ENCODE results near the gene HMX2.

Gene HMX2

DNA sequence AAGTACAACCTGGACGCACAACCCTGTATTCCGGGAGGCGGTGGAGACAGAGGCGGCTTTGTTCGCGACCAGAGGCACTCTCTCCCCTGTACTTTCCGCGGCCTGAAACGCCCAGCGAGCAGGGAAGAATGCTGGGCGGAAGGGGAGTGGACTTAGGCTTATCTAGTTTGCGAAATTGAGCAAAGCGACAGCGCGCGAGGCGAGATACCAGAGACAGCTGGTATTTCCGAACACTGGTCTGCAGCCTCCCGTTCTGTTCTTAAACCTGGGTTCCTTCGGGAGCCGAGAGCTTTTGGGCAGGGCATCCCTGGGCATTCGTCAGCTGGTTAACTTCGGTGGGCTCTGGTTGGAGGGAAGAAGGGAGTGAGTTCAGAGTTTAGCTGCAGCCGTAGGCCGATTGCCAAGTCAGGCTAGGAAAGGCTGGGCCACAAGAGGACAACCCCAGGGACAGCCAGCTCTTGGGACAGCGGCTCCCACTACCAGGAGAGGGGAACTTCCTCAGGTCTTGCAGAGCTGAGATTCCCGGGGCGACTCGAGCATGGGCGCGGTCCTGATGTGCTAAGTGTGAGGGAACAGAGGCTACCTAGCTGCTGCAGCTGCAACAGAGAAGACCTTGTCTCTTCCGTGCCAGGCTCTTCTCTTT lies 8.3 kb upstream of the HMX2 start:
- DNase-seq (ENCODE audit: low spot score) = no peak

DNA sequence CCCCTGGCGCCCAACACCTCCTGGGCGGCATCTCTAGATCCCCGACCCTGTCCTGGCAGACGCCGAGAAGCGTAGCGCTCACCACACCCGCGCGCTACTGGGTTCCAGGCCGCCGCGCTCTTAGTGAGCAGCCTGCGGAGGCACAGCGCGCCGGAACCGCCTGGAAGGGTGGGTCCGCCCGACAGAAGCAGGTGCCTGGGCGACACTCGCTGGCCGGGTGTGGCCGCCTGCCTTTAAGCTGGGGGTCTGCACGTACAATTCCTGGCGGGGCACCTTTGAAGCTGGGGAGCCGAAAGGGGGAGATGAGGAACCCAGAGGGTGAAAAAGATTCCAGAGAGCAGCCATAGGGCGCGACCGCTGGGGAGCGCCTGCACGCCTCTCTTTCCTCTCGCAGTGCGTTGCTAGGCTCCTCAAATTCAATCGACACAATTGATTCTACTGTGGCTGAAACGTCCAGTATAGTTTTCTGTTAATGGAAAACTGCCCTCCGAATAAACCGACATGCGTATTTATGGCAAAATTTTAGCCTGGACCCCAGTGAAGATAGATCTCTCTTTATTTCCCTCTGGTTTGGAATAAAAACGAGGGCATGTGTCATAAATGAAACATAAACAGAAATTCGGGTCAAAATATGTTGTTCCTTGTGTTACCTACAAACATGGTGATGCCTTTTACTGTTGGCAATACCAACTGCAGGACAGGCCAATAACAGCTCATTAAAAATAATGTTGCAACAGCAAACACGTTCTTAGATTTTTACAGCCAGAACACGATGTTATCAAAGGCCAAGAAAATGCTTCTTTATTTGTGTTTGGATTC lies 7.6 kb upstream of the HMX2 start:
- no peak for DNase-seq (ENCODE audit: low spot score)

DNA sequence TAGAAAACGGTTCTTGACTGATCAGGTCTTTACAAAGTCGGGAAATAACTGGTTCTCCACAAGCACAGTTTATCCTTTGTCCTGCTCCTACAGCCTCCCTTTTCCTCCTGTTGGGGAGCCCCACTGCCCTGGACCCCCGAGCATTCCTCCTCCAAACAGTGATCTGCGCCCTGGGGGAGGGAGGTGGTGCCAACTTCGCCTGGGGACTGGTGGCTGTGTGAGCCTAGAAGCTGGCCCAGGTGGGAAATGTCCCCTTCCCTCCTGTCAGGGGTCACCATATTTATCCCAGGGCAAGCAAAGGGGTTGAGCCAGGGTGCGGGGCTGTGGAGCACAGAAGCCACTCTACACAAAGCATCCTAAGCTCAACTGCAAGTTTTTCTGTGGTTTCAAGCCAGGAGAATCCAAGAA lies 6.9 kb upstream of the HMX2 start:
- no peak for DNase-seq (ENCODE audit: low spot score)

DNA sequence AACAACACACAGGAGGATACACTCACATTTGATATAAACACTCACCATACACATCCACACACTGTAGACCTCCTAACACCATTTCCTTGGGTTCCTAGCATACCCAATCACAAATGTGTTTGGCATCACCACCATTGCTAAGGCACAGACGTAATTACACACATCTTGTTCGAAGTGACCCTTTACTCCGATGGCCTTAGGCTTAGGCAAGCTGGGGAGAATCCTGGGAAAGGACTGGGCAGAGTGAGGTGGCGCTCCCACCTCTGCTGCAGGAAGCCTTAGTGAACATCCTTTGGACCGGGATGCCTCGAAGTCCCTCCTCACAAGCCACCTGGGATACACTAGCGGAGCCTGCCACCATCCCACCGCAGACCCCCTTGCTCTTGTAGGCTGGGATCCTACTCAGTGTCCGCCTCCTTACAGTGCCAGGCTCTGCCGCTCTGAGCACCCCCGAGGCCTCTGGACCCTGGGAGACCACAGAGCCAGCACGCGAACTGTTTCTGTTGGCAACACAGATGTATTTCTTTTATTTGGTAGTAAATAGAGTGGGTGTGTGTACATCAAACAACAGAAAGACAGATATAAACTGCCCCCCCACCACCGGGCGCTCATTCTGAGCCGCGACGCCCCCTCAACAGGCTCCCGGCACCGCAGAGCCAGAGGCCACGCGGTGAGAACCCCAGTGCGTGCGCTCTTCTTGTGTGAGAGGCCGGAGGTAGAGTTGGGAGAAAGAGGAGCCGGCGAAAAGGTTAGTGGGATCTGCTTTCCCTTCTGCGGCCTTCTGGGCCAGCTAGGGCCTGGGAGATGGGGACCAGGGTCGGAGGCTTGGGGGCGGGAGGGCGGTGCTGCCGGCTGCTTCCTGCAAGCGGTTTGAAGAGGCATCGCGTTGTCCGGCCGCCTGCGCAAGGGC lies 5.9 kb upstream of the HMX2 start:
- no peak for DNase-seq (ENCODE audit: low spot score)

DNA sequence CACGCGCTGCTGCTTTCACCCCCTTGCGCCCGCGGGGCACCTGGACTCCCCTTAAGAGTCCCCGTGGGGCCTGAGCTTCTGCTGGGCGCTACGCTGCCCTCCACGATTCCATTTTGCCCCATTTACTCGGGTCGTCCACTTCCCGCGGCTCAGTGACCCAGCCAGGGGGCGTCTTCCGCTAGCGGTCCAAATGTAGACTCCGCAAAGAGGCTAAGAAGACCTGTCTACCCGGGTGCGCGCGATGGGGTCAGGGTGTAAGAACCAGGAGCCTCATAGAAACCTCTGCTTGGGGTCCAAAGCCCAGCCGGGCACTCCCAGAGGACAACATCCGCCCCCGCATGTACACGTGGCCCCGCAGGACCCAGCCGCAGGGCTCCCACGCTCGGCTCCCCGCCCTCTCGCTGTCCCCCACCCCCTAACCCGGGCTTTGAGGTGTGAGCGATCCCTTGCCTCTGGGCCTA lies 5.2 kb upstream of the HMX2 start:
- no peak for DNase-seq (ENCODE audit: low spot score)

DNA sequence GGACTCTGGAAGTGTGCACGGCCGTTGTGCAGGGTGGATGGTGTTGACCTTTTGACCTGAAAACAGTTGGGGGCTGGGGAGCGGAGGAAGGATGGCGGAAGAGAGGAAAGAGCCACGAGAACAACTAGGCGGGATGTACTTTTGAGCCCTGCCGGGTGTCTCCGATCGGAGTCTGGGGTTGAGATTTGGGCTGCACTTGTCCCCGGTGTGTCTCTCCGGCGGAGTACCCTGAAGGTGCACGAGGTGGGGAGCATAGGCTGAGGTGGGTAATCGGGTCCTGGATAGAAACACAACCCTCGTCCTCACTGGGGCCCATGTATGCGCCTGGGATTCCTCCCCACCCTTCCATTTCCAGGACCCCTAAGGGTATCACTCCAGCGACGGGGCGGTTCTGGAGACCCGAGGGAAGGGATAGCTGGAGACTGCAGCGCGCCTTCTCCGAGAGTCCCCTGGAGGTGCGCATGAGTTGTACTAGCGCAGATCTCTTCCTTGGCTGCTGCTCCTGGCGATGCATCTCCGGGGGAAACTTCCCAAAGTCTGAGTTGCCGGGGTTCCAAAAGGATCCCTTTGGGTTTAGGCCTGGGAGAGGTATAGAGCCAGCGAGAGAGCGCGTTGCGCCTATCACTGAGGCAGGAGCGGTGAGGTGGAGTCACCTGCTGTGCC lies 4.6 kb upstream of the HMX2 start:
- no peak for DNase-seq (ENCODE audit: low spot score)

DNA sequence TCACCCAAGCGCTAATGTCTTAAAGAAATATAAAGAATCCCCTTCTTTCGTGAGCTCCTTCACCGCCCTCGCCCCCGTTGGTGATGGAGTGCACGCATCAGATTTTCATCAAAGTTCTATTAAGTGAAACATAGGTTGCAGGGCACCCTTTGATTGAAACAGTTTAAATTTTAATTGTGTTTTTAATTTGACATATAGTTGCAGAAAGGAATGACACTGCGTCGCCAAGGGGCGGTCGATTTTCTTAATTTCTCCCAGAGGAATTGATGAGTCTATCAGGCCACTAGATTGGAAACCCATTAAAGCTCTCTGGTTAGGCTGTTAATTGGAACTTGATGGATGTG lies 4.1 kb upstream of the HMX2 start:
- DNase-seq (ENCODE audit: low spot score) = no peak

DNA sequence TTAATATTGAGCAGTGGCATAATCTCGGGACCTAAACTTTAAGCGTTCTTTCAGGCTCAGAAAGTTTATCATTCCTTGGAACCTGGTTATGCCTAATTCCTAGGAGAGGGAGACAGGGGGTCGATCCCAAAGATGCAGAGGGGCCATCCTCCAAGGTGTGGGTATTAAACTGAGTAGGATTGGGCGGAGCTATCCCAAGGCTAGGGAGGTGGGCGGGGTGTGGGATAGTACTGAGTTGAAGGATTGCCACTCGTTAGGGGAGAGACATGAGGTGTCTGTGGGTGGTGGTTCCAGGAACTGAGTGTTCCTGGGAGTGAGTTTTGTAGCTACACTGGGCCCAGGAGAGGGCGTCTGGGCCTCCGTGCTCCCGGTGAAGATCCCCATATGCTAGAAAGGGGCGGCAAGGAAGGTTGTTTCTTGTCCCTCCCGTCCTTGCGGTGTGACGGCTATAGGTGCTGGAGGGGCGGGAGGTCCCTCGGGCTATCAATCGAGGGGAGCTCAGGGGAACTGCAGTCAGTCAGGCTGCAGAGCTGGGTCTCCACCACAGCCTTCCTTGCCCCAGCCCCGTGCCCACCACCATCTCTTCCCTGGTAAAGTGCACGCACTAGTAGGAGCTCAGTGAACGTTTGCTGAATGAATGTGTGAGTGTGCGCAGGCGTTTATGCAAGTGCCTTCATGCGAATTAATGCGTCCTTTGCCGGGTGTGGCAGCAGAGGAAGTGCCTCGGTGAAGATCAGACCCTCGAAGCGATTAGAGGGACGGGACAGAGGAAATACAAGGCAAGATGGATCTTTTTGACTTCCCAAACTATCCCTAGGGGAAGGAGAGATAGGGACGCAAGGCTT lies 3.0 kb upstream of the HMX2 start:
- no peak for DNase-seq (ENCODE audit: low spot score)

DNA sequence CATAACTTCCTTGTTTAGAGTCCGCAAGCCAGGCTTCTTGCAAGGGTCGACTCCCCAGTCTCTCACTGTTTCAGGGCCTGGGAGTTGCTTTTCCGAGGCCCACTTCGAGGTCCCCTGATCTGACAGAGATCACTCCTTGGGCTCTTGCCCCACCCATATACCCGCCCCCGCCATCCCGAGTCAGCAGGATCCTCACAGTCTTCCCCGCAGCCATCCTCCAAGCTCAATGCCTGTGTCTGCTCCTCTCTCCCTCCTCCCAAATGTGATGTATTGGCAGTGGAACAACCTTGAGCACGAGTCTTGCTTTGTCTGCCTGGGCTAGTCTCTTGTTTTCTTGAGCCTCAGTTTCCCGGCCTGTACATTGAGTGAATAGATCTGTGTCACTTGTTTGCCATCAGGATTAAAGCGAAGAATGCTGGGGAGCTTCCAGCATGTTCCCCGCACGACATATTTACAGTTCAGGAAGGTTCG lies 2.4 kb upstream of the HMX2 start:
- no peak for DNase-seq (ENCODE audit: low spot score)

DNA sequence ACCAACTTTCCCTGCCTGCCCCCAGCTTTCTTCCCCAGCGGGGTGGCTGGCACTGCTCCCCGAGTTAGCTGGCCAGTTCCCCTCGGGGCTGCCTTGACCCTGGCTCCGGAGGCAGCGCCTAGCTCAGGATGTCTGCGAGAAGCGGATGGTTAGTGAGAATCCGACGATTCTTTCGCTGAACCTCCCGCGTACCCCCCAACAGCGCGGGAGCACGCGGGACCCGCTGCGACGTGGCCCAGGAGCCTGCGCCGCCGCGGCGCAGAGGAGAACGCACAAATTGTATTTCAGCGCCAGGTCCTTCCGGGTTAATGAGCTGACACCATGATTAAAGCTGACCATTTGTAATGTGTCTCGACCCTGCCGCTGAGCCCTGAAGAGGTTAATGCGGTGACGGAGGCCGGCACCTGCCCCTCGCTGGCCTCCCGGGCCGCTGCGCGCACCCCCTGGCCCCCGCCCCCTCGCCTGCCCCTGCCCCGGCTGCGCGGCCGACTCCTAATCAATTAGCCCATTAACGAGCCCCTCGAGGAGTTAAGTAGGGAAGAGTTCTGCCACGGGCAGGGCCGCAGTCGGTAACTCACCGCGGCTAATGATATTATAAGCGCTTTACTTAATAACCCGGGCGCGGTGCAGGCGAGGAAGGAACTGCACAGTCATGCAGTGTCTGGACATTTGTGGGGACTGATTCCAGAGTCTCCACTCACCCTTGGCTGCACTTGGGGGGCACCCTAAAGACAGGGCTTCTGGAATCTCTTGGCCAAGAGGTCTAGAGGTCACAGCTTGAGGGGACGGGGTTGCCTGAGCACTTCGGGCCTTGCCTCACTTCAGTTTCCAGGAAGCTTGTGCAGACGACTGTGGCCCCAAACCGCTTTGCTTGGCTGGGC lies 1.7 kb upstream of the HMX2 start:
- DNase-seq (ENCODE audit: low spot score) = no peak

DNA sequence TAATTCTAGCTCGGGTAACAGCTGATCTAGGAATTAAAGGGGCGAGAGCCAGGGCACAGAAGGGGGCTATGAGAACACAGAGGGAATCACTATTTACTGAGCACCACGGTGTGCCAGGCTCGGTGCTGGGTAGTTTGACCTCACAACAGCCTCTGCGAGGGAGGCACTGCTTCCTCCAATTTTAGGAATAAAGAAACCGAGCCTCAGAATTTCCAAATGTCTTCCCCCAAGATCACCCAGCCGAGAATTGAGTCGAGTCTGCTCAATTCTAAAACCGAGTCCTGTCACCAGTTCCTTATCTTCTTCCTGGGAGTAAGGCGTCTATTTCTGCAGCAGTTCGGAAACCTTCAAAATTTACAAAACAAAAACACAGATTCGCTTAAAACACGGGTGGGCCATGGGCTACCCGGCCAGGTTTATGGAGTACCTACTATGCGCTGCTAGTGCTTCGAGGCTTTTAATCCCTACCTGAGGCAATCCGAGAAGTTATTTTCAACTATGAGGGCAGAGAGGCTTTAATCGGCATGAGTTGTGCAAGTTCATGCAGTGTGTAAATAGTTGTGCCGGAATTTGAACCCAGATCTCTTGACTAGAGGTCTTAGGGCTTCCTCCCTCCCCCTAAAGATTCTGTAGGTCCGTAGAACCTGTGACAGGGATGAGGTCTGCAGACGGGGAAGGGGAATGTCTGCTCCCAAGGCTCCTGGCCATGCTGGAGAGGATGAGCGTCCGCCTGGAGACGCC lies 872 bp upstream of the HMX2 start:
- no peak for DNase-seq (ENCODE audit: low spot score)

DNA sequence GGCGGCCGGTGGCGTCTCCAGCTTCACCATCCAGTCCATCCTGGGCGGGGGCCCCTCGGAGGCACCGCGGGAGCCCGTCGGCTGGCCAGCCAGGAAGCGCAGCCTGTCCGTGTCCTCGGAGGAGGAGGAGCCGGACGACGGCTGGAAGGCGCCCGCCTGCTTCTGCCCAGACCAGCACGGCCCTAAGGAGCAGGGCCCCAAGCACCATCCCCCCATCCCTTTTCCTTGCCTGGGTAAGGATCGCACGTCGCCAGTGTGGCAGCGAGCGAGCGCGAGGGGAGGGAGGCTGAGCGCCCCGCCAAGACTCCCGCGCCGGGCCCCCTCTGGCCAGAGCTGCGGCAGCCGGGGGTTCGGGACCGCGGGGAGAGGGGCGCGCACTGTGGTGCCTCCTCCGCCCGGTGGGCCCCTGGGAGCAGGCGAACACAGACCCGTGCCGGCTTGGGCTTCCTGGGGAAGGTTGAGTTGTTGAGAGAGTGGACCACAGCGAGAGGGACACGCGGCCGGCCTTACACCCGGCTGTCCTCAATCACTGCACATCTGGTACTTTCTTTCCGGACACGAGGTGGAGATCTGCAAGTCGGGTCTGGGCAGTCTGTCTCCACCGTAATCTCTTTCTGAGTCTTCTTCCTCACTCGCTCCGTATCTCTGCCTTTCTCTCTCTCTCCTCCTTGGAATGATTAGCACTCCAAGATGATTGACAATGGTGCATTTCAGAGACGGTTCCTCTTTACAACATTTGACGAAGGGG lies 652 bp downstream of the HMX2 start:
- DNase-seq (ENCODE audit: low spot score) = no peak

DNA sequence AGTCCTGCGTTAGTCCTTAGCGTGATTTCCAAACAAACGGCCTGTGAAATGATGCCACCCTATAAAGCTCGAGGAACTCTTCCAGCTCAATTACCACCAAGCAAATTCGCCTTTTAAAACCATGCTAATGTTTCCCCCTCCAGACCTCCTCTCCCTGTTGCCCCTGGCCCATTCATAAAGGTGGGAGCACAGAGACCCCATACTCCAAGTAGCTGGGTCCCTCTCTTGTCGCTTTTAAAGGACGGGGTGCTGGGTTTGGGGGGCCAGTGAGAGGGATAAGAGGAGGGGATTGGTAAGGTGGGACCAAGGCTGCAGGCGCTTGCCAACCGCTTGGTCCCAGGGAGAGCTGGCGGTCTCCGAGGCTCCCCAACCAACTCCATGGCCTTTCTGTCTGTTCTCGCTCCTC lies 1.2 kb downstream of the HMX2 start:
- no peak for DNase-seq (ENCODE audit: low spot score)

DNA sequence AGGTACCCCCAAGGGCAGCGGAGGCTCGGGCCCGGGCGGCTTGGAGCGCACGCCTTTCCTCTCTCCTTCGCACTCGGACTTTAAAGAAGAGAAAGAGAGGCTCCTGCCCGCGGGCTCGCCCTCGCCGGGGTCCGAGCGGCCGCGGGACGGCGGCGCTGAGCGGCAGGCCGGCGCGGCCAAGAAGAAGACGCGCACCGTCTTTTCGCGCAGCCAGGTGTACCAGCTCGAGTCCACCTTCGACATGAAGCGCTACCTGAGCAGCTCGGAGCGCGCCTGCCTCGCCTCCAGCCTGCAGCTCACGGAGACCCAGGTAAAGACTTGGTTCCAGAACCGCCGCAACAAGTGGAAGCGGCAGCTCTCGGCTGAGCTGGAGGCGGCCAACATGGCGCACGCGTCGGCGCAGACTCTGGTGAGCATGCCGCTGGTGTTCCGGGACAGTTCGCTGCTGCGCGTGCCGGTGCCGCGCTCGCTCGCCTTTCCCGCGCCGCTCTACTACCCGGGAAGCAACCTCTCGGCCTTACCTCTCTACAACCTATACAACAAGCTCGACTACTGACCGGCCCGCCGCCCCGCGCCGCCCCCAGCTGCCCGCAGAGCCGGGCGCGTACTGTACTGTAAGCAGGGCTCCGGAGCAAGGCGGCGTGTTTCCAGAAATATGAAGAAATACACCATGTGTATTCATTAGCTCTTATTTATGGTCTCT lies 1.8 kb downstream of the HMX2 start:
- no peak for DNase-seq (ENCODE audit: low spot score)

DNA sequence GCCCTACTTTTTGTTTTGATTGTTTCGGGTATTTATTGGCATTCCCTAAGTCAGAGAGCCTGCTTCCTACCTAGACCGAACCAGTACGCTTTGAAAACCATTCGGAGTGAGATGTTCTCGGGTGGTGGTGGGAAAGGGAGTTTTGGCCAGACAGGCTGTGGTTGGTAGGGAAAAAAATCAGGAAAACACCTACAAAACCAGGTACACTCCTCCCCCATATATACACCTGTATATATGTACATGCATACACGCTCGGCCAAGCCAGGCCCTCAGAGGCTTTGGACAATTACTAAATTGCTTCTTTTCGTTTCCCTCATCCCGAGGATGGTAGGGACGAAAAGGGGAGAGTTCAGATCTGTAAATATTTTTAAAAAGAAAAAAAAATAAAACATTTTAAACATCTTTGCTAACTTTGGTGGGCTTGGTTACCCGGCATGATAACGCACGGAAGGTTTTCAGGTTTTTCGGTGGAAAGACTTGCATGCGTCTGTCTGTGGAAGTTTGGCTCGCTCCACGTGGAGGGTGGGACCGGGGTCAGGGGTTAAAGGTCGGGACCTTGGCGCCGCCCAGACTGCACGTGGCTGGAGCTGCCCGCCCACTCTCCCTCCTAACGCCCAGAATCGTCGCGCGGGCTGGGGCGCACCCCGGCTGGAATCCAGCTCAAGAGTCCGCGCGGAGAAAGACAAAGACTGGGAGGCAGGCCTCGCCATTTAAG lies 2.5 kb downstream of the HMX2 start:
- DNase-seq (ENCODE audit: low spot score) = no peak

DNA sequence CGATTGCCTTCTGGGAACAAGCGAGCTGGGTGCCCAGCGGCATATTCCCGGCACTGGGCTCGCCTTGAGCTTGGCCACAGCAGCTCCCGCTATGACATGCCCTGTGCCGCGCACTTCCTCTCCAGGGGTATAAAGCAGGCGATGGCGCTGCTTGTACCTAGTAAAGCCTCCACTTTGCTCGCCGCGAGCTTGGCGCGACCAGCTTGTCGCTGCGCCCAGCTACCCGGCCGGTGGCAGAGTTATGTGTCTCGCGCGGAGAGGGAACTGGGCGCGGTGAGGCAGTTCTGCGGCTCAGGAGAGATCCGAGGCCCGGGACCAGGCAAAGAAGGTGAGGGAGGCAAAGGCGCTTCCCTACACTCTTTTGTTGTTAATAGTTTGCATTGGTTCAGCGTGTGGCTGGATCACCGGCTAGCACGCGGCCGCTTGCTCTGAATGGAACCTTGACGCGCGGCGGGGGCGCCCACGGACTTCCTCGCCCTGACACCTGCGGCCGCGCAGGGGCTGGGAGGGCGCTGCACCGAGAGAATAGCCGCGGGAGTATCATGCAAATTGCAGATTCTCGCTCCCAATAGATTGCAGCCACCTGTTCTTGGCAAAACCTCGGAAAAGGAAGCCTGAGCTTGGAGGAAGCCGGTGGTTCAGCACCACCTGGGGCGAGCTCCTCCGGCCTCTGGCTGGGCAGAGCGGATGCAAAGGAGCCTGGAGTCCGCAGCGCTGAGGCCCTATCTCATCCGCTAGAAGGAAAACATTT lies 3.2 kb downstream of the HMX2 start:
- DNase-seq (ENCODE audit: low spot score) = no peak

DNA sequence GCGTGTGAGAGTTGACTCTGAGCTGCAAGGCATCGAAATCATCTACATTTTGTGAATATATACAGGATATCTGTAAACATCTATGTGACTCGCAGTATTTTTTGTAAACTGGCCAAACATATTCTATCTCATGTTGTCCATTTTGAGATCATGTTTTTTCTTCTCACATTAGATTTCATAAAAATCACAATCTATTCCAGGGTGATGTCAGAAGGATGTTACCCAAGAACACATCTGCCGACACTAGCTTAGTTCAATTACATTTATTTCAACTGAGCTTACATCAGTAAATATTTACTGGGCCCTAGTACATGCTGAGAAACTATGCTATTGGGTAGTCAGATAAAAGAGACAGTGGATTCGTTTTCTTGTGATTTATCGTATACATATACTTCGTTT lies 3.8 kb downstream of the HMX2 start:
- DNase-seq (ENCODE audit: low spot score) = no peak
